HG03378 (cell line): Measurements from ENCODE around the gene GARRE1.
"Not testable (repeated sequence)": the region's sequence is repeated elsewhere in the genome, so short reads cannot be mapped to it uniquely, and the experiment has no call there.

ENCODE experiments used
- ATAC-seq: cut with Tn5 transposase; IDR thresholded peaks from one replicate; pipeline ENCODE4 v1.9.1; 2021; ENCODE audit warnings: mild to moderate bottlenecking, moderate library complexity; ENCODE audit not compliant: unreplicated experiment

Gene GARRE1

DNA sequence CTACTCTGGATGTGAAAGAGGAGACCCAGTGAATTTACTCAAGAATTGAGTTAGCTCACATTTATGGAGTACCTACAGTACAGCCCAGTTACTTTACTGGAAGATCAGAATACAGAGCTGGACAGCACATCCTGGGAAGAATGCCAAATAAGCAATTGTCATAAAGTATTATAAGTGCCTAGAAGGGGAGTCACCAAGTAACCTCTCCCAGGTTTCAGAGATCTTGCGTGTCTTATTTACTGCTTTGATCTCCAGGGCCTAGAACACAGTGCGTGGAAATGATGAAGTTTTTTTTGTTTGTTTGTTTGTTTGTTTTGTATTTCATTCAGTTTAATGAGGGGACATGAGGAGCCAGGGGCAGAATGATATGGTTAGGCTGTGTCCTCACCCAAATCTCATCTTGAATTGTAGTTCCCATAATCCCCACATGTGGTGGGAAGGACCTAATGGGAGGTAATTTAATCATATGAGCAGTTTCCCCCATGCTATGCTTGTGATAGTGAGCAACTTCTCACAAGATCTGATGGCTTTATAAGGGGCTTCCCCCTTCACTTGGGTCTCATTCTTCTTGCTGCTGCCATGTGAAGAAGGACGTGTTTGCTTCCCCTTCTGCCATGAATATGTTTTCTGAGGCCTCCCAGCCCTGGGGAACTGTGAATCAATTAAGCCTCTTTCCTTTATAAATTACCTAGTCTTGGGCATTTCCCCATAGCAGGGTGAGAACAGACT, 5.2 kb downstream of the GARRE1 start:
- no peak for ATAC-seq

DNA sequence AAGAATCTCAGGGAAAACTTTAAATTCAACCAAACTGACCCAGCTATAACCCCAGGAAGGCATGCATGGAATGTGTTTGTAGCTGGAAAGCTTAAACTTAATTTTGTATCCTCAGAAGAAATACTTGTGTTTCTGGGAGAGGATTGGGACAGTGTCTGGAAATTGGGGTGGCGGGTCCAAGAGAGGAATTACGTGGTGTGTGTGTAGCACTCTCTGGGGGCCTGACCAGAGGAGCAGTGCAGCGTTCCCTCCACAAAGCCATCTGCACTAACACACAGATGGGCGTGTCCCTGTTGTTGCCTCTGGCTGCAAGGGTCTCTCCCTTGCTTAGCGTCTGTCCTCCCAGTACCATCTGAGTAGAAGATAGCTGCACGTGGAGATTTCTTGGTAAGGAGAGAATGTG, 6.4 kb downstream of the GARRE1 start:
- no peak for ATAC-seq

DNA sequence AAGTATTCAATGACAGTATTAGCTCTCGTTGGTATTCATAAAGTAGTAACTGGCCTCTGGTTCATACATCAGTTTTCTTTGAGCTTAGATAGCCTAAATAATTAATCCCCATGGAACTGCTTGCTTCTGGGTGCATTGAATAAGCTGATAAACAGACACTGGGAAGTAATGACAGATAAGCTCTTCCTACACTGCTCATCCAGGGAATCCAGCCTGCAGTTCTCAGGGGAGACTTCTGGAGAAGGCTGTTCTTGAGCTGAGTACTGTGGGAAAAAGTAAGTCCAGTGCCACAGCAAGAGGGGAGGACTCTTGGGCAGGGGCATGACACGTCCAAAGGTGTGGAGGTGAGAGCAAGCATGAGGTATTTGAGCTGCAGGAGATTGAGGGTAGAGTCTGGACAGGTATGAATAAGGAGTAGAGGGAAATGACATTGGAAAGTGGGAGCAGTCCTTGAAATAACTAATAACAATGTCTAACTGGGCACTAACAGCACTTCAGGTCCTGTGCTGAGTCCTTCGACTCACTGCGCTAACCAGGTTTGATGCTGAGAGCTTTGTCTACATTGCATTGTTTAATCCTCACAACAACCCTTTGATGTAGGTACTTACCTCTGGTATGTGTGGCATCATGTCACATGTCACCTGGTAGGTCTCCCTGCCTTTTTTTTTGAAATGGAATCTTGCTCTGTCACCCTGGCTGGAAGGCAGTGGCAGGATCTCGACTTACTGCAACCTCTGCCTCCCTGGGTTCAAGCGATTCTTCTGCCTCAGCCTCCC, 7.2 kb downstream of the GARRE1 start:
- ATAC-seq: no peak

DNA sequence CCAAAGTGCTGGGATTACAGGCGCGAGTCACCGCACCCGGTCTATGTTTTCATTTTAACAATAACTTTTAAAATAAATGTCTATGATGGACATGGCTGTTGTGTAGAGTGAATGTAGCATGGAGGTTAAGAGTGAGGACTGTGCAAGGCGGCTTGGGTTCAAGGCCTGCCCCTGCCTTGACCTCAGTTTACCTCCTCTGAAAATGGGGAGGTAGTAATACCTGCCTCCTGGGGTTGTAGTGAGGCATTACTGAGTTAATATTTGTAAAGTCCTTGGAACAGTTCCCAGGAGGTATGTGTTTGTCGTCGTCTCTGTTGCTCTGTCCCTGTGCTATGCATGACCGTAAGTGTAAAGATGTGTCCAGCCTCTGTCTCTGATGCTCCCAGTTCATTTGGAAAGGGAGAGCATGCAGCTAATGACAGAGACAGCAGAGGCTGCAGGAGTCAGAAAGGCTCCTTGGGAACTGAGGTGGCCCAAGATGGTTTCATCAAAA, 9.4 kb downstream of the GARRE1 start:
- no peak for ATAC-seq

DNA sequence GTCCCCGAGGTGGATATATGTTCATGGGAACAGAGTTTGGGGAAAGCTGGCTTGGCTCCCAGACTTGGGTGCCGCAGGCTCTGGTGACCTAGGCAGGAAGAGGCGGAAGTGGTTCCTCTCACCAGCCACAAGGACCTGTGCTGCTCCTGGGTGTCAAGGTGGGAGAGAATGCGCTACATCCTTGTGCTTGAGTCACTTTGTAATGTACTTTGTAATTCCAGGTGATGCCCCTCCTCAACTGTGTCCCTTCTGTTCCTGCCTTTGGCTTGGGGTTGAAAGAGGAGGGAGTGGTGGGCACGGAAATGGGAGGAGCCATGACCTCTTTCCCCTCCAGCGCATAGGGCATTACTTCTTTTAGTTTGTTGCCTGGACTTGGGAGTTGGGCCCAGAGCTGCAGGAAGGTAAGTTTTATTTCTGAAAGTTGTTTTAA, 10.9 kb downstream of the GARRE1 start:
- ATAC-seq: no peak

DNA sequence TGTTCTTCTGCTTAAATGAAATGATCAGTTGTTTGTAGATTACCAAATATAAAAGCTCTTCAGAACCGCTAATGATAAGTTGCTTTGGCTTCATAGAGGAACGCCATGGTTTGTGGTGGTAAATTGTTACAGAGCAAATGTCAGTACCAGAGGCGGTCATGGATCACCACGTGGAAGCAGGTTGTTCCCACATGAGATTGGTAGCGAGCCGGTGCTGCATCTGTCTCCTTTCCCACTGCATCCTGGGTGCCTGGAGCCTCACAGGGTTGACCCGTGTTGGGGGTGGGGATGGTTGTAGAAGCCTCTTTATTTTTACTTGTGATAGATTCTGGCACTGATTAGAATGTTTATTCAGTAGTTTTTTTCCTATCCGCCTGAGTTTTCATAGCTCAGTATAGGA, 14.7 kb downstream of the GARRE1 start:
- ATAC-seq: no peak

DNA sequence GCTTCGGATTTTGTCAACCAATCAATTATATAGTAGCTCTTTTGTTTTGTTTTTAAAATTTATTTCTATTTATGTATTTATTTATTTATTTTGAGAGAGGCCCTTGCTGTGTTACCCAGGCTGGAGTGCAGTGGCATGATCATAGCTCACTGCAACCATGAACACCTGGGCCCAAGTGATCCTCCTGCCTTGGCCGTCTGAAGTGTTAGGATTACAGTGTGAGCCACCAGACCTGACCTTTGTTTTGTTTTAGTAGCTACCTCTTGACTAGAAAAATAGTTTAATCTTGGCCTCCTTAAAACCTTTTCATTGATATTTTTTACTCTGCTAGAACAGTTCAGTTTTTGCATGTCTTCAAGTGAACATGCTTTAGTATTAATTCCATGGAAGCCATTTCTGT, 15.1 kb downstream of the GARRE1 start:
- ATAC-seq: no peak

DNA sequence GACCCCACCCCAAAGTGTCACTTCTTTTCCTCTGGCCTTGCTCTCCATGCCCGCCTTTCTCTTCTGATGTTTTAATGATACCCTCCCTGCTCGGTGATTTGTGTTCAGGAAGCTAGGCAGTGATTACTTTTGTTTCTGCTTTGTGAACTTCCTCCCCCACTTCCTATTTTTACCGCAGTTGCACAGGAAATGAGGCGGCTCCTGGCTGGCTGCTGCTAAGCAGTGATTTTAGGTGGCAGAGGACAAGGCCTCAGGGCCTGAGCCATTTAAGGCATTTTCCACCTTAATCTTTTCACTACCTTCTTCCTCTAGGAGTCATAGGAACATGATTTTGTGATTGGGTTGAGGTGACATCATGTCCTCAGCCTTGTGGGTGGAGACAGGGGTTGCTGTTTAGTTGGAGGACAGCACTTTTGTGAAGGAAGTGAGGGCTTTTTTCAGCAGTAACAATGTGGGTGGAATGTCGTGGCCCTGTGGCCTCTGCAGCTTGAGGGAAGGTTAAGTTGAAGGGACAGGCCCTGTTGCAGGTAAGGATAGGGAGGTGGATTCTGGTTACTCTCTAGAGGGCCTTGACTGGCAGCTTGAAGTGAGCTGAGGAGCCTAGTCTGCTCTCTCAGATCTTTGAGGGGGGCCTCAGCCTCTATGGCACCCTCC, 15.7 kb downstream of the GARRE1 start:
- peak; percentile 61 for ATAC-seq

DNA sequence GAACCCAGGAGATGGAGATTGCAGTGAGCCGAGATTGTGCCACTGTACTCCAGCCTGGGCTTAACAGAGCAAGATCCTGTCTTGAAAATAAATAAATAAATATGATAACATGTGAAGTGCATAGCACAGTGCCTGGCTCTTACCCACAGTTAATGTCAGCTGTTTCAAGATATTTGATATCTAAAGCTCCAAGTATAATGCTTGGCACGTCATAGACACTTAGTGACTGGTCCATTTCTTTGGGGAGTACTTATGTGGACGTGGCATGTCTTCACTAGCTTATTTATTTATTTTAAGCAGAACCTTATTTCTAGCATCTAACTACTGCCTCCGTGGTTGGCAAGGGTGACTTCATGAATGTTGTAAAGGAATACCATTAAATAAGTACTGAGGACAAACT, 18.8 kb downstream of the GARRE1 start:
- no peak for ATAC-seq

DNA sequence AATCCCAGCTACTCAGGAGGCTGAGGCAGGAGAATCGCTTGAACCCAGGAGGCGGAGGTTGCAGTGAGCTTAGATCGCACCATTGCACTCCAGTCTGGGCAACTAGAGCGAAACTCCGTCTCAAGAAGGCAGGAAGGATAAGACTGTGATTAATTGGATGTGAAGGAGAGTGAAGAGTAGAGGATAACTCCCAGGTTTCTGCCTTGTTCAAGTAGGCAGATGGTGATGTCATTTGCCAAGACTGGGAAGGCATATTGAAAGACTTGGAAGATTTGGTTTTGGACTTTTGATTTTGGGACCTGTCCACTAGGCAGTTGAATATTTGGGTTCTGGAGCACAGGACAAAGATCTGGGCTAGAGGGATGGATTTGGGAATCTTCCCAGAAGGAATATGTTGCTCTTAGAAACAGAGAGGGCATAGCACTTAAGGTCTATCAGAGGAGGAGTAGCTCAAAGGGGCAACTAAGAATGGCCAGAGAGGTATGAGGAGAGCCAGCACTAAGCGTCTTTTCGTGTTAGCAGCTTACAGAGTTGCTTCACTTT, 20.0 kb downstream of the GARRE1 start:
- no peak for ATAC-seq

DNA sequence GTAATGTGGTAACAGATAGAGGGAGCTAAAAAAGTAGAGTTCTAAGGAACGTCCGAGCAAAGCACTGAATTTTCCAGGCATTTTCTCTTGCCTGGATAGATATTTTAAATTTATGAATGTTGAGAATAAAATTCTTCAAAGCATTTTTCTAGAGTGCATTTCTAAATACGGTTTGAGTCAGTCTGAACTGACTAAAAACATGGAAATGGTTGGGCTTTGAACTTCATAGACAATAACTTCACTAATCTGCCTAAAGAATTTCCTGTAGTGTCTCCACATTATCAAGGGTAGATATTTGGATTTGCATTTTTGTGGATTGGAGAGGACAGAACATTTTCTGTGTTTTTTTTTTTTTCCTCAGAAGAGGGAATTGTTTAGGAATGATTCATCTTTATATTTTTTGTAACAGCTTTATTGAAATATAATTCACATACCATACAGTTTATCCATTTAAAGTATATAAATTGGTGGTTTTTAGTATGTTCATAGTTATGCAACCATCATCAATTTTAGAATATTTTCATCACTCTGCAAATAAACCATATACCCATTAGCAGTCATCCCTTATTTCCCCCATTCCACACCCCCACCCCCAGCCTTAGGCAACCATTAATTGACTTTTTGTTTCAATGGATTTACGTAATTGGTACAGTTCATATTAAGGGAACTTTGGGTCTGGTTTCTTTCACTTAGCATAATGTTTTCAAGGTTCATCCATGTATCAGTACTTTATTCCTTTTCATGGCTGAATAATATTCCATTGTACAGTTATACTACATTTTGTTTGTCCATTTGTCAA, 20.7 kb downstream of the GARRE1 start:
- no peak for ATAC-seq

DNA sequence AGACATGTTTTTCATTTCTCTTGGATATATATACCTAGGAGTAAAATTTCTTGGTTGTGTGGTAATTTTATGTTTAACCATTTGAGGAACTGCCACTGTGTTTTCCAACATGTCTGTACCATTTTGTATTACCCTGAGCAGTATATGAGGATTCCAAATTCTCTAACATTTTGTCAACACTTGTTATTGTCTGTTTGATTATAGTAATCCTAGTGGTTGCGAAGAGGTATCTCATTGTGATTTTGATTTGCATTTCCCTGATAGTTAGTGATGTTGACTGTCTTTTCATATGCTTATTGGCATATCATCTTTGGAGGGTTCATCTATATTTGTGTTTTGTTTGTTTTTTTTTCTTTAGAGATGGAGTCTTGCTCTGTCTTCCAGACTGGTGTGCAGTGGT, 21.4 kb downstream of the GARRE1 start:
- no peak for ATAC-seq

DNA sequence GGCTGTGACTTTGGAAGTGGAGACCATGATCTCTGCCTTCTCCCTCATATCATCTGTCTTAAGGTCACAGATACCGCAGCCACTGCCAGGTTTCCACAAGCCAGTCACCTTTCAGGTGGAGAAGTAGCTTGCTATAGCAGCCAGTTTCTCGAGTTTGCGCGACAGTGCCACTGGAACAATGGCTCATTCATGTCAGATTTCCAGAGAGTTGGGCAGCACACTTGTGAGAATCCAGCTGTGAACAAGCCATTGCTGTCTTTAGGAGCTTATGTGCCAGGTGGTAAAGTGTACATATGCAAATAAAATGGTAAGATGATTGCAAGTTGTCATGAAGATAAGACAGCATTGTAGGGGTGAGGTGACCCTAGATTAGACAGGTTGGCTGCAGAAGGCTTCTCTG, 22.3 kb downstream of the GARRE1 start:
- no peak for ATAC-seq

DNA sequence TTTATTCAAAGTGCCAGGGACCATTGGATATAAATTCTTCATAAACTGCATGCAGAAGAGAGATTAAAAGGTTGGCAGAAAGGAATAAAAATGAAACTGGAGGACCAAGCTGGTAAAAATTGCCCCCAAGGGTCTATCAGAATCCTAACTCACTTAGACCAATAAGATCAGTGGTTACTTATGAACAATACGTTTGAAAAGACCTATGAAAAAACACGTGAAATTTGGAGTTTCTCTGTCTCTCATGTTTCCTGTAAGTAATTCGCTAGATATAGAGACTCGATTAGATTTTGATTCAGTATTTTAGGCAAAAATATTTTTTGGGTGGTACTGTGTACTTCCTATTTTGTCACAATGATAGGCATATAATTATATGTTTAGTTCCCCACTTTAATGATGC, 22.9 kb downstream of the GARRE1 start:
- ATAC-seq: no peak

DNA sequence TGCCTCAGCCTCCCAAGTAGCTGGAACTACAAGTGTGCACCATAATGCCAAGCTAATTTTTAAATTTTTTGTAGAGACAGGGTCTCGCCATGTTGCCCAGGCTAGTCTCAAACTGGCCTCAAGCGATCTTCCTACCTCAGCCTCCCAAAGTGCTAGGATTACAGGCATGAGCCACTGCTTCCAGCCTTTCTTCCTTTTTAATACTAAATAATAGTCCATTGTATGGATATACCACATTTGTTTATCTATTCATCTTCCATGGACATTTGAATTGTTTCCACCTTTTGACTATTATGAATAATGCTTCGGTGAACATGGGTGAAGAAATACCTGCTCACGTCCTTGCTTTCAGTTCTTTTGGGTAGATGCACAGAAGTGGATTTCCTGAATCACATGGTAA, 24.4 kb downstream of the GARRE1 start:
- ATAC-seq: no peak

DNA sequence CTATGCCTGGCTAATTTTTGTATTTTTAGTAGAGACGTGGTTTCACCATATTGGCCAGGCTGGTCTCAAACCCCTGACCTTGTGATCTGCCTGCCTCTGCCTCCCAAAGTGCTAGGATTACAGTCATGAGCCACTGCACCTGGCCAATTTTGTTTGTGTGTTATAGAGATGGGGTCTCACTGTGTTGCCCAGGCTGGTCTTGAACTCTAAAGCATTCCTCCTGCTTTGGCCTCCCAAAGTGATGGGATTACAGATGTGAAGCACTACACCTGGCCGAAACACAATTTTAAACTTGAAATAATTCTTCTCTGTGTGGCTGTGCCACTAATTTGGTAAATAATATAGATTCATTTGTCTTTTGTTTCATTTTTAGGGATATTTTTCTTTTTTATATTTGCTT, 27.1 kb downstream of the GARRE1 start:
- not testable (repeated sequence) for ATAC-seq

DNA sequence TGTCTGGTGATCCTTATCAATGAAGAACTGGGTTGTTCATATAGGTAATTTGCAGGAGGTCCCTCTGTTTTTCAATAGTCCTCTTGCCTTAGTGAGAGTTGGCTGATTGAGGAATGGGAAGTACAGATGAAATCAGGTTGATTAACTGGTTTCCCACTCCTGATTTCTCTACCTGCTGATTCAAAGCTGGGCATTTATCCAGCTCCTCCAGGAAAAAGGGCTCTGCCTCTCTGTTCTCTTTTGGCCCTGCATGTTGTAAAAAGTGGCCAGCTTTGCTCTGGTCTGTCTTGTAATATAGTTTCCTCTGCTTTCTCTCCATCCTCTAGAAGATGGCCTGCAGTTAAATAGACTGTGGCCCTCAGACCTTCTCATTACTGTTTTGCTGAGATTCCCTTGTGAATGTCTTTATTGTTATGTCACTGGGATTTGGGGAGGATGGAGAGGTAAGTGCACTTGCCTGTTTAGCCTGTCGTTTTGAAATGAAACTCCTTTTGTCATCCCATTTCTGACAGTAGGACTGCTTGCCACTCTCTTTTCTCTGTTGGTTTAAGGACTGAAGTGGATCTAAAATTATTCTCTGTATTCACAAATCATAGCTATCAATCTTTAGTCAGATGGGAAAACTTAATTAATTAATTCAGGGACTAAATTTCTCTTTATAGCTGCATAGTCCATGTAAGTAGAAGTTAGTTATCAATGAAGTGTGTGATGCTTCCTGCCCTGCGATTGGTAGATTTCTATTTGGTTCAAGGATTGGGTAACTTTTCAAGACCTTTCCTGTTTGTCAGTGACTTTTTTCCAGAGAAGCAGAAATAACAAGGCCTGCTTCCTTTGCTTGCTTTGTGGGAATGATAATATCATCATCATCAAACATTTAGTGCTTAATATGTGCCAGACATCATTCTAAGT, 28.5 kb downstream of the GARRE1 start:
- ATAC-seq: no peak

DNA sequence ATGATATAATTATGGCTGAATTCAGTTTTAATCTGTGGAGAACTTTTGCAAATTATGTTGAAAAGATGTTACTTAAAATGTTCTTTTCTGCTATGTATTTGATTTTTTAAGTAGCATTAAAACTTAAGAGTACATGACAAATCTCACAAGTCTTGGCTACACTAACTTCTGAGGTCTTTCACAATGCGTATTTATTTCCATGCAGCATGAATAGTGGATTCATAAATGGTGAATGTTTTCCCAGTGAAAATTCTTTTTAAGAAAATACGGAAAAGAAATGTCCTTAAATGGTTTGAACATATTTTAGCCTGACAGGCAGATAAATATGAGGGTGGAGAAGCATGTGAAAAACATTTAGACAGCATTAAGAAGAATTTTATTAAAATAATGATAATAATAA, 30.2 kb downstream of the GARRE1 start:
- ATAC-seq: no peak

DNA sequence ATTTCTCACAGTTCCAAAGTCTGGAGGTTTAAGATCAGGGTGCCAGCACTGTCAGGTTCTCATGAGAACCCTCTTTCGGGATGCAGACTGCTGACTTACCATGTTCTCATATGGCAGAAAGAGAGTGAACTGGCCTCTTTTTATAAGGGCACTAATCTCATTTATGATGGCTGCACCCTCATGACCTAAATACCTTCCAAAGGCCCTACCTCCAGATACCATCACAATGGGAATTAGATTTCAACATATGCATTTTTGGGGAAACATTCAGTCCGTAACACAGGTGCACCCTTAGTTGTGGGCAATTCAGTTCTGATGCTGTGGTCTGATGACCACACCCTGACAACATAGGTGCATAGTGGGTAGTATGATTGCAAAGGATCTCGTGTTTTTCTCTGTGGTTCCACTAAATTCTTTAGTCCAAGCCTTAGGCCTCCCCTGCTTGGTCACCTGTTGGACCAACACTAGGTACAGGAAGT, 33.3 kb downstream of the GARRE1 start:
- ATAC-seq: no peak

DNA sequence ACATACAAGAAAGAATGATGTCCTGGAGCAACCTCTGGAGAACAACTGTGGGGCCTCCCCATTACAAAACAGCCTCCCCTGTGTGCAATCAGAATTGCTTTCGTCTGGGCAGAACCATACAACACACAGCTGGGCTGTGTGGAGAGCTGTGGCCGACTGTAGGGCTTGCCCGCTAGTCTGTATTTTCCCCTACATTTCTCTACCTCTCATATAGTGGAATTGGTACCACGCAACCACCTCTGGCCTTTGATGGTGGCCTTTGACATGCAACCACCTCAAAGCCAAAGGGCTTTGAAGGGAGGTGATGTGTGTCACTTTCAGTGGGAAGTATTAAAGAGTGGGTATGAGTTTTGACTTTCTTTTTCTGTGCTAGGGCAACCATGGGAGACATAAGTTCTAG, 34.0 kb downstream of the GARRE1 start:
- no peak for ATAC-seq
